H54 (cell line): Measurements from ENCODE around the gene METTL1.
A peak's percentile ranks its signal among the peaks of the same experiment; 100 is the strongest.

Experiments used
- DNase-seq: peaks from one replicate; pipeline ENCODE4 v3.0.0; 2011; ENCODE audit warnings: low spot score, mixed read lengths; ENCODE audit not compliant: insufficient read length
- FAIRE-seq: peaks from 3 replicates; lab custom pipeline; 2011; peaks lifted over from hg19 to GRCh38; lab: Jason Lieb, UNC
- POLR2A ChIP-seq: IDR thresholded peaks from 2 replicates; pipeline ENCODE4 v1.6.1; 2011; ENCODE audit warnings: low read depth, mild to moderate bottlenecking, low read length

The METTL1 gene

GRCh38 chr12:57758552-57759359 lies 13.1 kb downstream of the METTL1 start:
- no peak for TF ChIP-seq POLR2A
- FAIRE-seq: no peak
- DNase-seq: no peak

- TF ChIP-seq POLR2A: no peak
- FAIRE-seq: no peak
- DNase-seq: no peak
Observed at GRCh38 chr12:57757771-57758170, 14.1 kb downstream of the METTL1 start.

GRCh38 chr12:57756406-57757341 lies 15.2 kb downstream of the METTL1 start:
- DNase-seq (no peak), FAIRE-seq (no peak)
- no peak for TF ChIP-seq POLR2A

GRCh38 chr12:57755454-57756372 lies 16.2 kb downstream of the METTL1 start:
- FAIRE-seq: no peak
- no peak for DNase-seq
- TF ChIP-seq POLR2A: no peak

GRCh38 chr12:57755194-57755453 lies 16.8 kb downstream of the METTL1 start:
- DNase-seq (no peak), FAIRE-seq (no peak)
- TF ChIP-seq POLR2A: no peak

GRCh38 chr12:57754411-57755193 lies 17.3 kb downstream of the METTL1 start, which contains the start of gene MARCHF9:
Gene MARCHF9, plus strand, starts transcription at chr12:57755103. Its CDS starts 426 bp downstream, at chr12:57755529.
- FAIRE-seq (no peak), DNase-seq (peak; percentile 83)
- no peak for TF ChIP-seq POLR2A

GRCh38 chr12:57753756-57754337 lies 18.1 kb downstream of the METTL1 start:
- no peak for DNase-seq
- no peak for FAIRE-seq
- no peak for TF ChIP-seq POLR2A

GRCh38 chr12:57752668-57753000 lies 19.3 kb downstream of the METTL1 start:
- TF ChIP-seq POLR2A: no peak
- no peak for DNase-seq
- no peak for FAIRE-seq

- TF ChIP-seq POLR2A: peak; percentile 44; the same call in 1 of the 2 replicates
- FAIRE-seq: peak; percentile 87
- DNase-seq: peak; percentile 98
Observed at GRCh38 chr12:57751788-57752667, 19.9 kb downstream of the METTL1 start, which contains the start of gene CDK4. Gene CDK4, minus strand, starts transcription at chr12:57752310. Its CDS starts 593 bp downstream, at chr12:57751717.

GRCh38 chr12:57751432-57751787 lies 20.5 kb downstream of the METTL1 start:
- DNase-seq: no peak
- FAIRE-seq: no peak
- TF ChIP-seq POLR2A: no peak

- DNase-seq (no peak), FAIRE-seq (no peak)
- no peak for TF ChIP-seq POLR2A
Observed at GRCh38 chr12:57750561-57751431, 21.1 kb downstream of the METTL1 start.
